ENCODE results near the gene DCAF12L1.

DNA sequence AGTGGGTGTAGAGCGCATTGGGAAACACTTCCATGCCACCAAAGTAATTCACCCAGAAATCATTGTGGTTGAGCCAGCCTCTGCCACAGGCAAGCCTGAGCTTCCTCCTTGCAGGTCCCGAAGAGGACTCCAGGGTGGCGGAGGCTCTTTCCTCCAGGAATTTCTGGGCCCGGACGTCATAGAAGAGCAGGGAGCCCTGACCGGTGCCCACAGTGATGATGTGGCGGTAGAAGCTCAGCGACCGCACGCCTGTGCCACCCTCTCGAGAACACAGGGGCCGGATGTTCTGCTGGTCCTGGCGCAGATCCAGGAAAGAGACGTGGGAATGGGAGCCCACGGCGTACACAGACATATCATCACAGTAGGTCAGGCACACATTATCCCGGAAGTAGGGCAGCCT, 1.3 kb downstream of the DCAF12L1 start:
- TF ChIP-seq, protein P1, sequence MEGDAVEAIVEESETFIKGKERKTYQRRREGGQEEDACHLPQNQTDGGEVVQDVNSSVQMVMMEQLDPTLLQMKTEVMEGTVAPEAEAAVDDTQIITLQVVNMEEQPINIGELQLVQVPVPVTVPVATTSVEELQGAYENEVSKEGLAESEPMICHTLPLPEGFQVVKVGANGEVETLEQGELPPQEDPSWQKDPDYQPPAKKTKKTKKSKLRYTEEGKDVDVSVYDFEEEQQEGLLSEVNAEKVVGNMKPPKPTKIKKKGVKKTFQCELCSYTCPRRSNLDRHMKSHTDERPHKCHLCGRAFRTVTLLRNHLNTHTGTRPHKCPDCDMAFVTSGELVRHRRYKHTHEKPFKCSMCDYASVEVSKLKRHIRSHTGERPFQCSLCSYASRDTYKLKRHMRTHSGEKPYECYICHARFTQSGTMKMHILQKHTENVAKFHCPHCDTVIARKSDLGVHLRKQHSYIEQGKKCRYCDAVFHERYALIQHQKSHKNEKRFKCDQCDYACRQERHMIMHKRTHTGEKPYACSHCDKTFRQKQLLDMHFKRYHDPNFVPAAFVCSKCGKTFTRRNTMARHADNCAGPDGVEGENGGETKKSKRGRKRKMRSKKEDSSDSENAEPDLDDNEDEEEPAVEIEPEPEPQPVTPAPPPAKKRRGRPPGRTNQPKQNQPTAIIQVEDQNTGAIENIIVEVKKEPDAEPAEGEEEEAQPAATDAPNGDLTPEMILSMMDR (IDR thresholded peaks at IDR 0.05): no peak
- TF ChIP-seq, protein P2, sequence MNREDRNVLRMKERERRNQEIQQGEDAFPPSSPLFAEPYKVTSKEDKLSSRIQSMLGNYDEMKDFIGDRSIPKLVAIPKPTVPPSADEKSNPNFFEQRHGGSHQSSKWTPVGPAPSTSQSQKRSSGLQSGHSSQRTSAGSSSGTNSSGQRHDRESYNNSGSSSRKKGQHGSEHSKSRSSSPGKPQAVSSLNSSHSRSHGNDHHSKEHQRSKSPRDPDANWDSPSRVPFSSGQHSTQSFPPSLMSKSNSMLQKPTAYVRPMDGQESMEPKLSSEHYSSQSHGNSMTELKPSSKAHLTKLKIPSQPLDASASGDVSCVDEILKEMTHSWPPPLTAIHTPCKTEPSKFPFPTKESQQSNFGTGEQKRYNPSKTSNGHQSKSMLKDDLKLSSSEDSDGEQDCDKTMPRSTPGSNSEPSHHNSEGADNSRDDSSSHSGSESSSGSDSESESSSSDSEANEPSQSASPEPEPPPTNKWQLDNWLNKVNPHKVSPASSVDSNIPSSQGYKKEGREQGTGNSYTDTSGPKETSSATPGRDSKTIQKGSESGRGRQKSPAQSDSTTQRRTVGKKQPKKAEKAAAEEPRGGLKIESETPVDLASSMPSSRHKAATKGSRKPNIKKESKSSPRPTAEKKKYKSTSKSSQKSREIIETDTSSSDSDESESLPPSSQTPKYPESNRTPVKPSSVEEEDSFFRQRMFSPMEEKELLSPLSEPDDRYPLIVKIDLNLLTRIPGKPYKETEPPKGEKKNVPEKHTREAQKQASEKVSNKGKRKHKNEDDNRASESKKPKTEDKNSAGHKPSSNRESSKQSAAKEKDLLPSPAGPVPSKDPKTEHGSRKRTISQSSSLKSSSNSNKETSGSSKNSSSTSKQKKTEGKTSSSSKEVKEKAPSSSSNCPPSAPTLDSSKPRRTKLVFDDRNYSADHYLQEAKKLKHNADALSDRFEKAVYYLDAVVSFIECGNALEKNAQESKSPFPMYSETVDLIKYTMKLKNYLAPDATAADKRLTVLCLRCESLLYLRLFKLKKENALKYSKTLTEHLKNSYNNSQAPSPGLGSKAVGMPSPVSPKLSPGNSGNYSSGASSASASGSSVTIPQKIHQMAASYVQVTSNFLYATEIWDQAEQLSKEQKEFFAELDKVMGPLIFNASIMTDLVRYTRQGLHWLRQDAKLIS (CRISPR knock-in tag; IDR thresholded peaks at IDR 0.05; ENCODE audit: borderline replicate concordance): no peak
- TF ChIP-seq ETV6 (CRISPR knock-in tag; IDR thresholded peaks at IDR 0.05) (no peak), ZNF138 (CRISPR knock-in tag; conservative IDR thresholded peaks at IDR 0.05) (no peak), NFYB (CRISPR knock-in tag; conservative IDR thresholded peaks at IDR 0.05; ENCODE audit: low read depth) (no peak), PRRX2 (CRISPR knock-in tag; IDR thresholded peaks at IDR 0.05) (no peak), MYBL2 (CRISPR knock-in tag; IDR thresholded peaks at IDR 0.05) (no peak), NR1H2 (CRISPR knock-in tag; IDR thresholded peaks at IDR 0.05) (no peak), ZNF232 (CRISPR knock-in tag; IDR thresholded peaks at IDR 0.05) (no peak)
- TF ChIP-seq, protein P3, sequence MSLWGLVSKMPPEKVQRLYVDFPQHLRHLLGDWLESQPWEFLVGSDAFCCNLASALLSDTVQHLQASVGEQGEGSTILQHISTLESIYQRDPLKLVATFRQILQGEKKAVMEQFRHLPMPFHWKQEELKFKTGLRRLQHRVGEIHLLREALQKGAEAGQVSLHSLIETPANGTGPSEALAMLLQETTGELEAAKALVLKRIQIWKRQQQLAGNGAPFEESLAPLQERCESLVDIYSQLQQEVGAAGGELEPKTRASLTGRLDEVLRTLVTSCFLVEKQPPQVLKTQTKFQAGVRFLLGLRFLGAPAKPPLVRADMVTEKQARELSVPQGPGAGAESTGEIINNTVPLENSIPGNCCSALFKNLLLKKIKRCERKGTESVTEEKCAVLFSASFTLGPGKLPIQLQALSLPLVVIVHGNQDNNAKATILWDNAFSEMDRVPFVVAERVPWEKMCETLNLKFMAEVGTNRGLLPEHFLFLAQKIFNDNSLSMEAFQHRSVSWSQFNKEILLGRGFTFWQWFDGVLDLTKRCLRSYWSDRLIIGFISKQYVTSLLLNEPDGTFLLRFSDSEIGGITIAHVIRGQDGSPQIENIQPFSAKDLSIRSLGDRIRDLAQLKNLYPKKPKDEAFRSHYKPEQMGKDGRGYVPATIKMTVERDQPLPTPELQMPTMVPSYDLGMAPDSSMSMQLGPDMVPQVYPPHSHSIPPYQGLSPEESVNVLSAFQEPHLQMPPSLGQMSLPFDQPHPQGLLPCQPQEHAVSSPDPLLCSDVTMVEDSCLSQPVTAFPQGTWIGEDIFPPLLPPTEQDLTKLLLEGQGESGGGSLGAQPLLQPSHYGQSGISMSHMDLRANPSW (CRISPR knock-in tag; conservative IDR thresholded peaks at IDR 0.05; ENCODE audit: low read depth): no peak
- TF ChIP-seq, protein P4, sequence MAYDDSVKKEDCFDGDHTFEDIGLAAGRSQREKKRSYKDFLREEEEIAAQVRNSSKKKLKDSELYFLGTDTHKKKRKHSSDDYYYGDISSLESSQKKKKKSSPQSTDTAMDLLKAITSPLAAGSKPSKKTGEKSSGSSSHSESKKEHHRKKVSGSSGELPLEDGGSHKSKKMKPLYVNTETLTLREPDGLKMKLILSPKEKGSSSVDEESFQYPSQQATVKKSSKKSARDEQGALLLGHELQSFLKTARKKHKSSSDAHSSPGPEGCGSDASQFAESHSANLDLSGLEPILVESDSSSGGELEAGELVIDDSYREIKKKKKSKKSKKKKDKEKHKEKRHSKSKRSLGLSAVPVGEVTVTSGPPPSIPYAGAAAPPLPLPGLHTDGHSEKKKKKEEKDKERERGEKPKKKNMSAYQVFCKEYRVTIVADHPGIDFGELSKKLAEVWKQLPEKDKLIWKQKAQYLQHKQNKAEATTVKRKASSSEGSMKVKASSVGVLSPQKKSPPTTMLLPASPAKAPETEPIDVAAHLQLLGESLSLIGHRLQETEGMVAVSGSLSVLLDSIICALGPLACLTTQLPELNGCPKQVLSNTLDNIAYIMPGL (CRISPR knock-in tag; IDR thresholded peaks at IDR 0.05): no peak
- TF ChIP-seq, protein P5, sequence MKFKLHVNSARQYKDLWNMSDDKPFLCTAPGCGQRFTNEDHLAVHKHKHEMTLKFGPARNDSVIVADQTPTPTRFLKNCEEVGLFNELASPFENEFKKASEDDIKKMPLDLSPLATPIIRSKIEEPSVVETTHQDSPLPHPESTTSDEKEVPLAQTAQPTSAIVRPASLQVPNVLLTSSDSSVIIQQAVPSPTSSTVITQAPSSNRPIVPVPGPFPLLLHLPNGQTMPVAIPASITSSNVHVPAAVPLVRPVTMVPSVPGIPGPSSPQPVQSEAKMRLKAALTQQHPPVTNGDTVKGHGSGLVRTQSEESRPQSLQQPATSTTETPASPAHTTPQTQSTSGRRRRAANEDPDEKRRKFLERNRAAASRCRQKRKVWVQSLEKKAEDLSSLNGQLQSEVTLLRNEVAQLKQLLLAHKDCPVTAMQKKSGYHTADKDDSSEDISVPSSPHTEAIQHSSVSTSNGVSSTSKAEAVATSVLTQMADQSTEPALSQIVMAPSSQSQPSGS (CRISPR knock-in tag; IDR thresholded peaks at IDR 0.05; ENCODE audit: borderline replicate concordance, low read depth): no peak
- TF ChIP-seq, protein P6, sequence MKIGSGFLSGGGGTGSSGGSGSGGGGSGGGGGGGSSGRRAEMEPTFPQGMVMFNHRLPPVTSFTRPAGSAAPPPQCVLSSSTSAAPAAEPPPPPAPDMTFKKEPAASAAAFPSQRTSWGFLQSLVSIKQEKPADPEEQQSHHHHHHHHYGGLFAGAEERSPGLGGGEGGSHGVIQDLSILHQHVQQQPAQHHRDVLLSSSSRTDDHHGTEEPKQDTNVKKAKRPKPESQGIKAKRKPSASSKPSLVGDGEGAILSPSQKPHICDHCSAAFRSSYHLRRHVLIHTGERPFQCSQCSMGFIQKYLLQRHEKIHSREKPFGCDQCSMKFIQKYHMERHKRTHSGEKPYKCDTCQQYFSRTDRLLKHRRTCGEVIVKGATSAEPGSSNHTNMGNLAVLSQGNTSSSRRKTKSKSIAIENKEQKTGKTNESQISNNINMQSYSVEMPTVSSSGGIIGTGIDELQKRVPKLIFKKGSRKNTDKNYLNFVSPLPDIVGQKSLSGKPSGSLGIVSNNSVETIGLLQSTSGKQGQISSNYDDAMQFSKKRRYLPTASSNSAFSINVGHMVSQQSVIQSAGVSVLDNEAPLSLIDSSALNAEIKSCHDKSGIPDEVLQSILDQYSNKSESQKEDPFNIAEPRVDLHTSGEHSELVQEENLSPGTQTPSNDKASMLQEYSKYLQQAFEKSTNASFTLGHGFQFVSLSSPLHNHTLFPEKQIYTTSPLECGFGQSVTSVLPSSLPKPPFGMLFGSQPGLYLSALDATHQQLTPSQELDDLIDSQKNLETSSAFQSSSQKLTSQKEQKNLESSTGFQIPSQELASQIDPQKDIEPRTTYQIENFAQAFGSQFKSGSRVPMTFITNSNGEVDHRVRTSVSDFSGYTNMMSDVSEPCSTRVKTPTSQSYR (CRISPR knock-in tag; IDR thresholded peaks at IDR 0.05): no peak
